NB4 (cell line): ENCODE results near the gene ZDHHC7.

ENCODE experiments used
- POLR2A ChIP-seq: IDR thresholded peaks from 2 replicates; pipeline ENCODE4 v1.6.1; 2011; ENCODE audit warnings: mild to moderate bottlenecking; ENCODE audit not compliant: insufficient read length; ENCODE audit errors: extremely low read depth
- TF ChIP-seq, protein P1 (sequence below): IDR thresholded peaks from one replicate; pipeline ENCODE4 v1.5.1; 2012; ENCODE audit warnings: low read depth, low read length
- TF ChIP-seq, protein P2 (sequence below): IDR thresholded peaks from 2 replicates; pipeline ENCODE4 v1.6.1; 2011; ENCODE audit warnings: low read depth, low read length

DNA sequence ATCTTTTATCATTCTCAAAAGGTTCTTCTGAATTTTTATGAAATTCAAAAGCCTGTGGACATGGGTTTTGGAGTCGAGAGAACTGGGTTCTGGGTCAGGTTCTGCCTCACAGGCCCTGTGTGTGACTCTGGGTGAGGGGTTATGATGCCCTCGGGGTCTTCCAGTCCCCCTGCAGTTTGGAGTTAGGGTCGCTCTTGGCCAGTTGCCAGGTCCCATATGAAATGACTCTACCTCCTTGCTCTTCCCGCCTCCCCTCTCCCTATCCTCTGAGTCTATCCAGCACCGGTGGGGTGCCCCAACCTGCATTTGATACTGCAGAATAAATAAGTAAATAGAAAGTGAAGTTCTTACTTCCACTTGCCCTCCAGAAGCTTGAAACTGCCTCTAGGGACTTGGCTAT lies 54.1 kb downstream of the ZDHHC7 start:
- TF ChIP-seq, protein P1, sequence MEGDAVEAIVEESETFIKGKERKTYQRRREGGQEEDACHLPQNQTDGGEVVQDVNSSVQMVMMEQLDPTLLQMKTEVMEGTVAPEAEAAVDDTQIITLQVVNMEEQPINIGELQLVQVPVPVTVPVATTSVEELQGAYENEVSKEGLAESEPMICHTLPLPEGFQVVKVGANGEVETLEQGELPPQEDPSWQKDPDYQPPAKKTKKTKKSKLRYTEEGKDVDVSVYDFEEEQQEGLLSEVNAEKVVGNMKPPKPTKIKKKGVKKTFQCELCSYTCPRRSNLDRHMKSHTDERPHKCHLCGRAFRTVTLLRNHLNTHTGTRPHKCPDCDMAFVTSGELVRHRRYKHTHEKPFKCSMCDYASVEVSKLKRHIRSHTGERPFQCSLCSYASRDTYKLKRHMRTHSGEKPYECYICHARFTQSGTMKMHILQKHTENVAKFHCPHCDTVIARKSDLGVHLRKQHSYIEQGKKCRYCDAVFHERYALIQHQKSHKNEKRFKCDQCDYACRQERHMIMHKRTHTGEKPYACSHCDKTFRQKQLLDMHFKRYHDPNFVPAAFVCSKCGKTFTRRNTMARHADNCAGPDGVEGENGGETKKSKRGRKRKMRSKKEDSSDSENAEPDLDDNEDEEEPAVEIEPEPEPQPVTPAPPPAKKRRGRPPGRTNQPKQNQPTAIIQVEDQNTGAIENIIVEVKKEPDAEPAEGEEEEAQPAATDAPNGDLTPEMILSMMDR: no peak
- TF ChIP-seq, protein P2, sequence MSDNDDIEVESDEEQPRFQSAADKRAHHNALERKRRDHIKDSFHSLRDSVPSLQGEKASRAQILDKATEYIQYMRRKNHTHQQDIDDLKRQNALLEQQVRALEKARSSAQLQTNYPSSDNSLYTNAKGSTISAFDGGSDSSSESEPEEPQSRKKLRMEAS: no peak
- TF ChIP-seq POLR2A: no peak
